Islet precursor cell (in vitro differentiated cells): ENCODE measurements around the gene CDS2.

Experiments
- DNase-seq: peaks from one replicate; pipeline ENCODE4 v3.0.0-alpha.2; 2018

Gene CDS2

DNA sequence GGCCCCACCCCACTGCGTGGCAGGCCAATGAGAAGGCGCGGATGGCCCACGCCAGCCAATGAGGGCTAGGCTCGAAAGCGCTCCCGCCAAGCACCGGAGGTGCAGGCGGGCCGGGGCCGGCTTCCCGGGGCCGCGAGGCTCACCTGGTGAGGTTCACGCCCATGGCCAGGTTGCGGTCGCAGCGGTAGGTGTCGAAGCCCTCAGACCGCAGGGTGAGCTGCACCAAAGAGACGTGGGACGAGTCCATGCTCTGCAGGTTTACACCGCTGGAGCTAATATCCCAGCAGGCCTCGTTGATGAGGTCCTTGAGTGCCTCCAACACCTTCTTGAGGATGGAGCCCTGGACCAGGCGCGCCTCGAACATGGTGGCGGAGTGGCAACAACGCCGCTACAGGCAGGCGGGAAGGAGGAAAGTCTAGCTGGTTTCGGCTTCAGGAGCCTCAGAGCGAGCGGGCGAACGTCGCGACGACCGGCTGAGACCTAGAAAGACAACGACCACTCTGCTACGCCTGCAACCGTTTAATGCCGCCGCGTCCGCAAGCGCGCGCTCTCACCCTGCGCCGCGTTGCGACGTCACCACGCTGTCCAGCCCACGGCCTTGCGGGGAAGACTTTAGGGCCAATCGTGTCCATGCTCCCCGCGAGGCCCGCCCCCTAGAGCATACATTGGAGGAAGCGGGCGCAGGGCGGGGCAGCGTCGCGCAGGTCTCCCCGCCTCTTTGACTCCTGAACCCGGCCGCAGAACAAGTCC lies 7.2 kb upstream of the CDS2 start, which contains the start of gene PCNA:
Gene PCNA, minus strand, starts transcription at position 524 of the 750 bp plus-strand sequence. Its CDS starts 160 bp downstream, at position 364.
- DNase-seq, result peak; percentile 99

DNA sequence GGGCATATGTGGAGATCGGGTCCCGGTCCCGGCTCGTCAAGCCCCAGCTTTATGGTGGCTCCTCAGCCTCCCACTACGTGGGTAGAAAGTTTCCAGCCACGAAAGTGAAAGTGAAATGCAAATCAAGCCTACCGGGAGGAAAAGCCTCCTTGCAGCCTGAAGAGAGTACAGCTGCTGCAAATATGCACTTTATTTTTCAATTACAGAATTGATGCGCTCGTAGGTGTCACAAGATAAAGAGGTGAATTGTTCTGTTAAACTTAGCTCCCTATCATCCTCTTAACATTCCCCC lies 6.7 kb upstream of the CDS2 start:
- no peak for DNase-seq

DNA sequence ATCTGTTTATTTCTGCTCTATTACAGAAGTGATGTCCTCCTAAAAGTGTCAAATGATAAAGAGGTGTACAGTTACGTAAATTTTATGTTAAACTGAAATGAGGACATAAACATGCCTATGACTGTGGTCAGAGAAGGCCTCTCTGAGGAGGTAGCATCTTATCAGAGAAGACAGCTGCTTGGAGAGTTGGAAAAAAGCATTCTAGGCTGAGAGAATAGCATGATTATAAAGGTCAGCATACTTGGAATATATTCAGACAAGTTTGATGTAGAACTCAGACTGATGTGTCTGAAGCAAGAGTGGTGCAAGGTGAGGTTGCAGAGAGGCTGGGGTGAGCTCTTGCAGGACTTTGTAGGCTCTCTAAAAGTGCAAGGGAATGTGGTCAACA lies 3.9 kb upstream of the CDS2 start:
- no peak for DNase-seq

DNA sequence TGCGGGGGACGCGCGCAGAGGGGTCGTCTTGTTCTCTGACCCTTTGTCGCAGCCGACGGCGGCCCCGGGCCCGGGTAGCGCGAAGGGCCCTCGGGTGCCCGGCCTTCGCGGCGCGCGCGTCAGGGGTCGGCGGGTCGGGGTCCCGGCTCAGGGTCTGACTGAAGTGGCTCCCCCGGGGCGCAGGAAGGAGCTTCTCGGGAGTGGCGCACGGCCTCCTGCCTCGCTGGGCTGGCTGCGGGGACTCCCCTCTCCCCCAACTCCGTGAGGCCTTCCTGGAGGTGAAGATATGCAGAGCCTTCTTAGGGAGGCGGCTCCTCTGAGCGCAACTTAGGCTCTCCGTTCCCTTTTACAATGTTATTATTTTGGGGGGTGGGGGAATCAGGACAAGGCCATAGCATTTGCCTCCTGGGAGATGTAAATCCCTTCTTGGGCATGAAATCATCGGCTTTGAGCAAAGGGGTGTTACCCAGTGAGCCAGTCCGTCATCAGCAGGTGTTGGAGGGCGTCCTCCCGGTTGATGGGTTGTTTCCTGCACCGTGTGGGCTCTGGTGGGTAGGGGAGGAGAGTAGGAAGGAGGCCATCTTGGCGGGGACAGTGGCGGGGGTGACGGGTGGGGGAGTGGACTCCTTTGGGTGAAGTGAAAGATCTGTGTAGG lies 523 bp downstream of the CDS2 start:
- peak; percentile 74 for DNase-seq

DNA sequence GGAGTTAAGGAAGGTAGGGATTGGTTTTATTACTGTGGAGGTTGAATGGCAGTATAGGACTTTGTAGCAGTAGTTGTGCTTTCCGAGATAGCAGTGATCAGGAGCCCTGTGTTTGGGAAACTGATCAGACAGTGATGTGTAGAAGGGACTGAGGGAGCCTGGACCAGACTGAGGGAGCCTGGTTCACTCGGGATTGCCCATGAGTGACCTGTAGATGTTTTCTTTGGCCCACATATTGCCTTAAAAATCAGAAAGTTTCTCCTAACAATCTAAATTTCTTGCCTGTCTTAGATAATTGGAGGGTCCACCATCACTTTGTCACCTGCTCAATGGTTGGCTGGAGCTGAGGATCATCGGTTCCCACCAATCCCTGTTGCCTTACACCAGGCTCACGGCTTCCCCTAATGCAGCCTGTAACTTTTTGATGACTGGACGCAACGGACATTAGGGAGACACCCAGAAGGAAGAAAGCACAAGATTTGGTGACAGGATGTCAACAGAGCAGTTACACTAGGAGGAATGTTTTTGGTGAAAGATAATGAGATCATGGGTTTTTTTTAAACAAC lies 1.1 kb downstream of the CDS2 start:
- no peak for DNase-seq

DNA sequence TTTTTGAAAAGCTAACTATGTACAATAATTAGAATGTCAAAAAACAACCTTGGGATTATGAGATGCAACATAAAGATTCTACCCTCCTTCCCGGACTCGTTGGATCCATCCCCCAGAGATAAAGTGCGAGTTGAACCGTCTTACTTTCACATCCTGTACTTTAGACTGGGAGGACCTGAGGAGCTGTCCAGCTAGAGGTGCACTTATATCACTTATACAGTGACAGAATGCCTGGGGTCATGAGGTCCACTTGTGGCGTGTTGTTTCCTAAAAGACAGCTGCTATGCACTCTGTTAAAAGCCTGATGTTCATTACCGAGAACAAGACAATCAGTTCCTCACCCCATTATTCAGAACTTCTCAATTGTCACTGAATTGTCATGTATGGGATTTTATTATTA lies 2.1 kb downstream of the CDS2 start:
- DNase-seq, result no peak

DNA sequence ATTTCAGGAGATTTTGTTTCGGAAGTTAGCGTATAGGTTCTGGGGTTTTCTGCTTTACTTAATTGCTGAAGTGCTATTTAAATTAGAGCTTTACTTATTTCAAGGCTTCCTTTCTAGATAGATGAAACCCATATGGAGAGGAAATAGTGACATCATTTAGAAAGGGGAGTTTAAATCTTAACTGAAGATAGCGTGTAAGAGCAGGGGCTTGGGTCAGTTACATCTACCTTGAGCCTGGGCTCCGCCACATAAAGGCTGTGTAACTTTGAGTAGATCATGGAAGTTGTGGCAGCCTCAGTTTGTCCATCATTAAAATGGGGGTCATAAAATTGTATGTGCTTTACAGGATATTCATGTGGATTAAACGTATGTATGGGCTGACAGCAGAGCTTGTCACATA lies 4.7 kb downstream of the CDS2 start:
- no peak for DNase-seq

DNA sequence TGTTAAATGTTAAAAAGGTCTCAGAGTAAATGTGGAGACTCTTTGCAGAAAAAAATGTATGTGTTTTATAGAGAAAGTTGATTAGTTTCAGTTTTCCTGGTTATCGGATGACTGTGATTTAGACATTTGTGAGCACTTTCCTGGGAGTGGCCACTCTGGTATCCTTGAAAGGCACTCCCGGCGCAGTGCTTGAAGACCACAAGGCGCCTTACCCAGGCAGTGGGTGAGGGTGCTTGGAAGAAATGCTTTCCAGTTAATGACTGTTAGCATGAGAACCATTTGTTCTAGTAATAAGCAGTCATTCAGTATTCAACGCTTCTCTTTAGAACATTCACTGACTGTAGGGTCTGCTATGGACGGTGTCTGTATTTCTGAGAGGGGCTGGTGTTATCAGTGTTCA lies 7.2 kb downstream of the CDS2 start:
- DNase-seq, result no peak

DNA sequence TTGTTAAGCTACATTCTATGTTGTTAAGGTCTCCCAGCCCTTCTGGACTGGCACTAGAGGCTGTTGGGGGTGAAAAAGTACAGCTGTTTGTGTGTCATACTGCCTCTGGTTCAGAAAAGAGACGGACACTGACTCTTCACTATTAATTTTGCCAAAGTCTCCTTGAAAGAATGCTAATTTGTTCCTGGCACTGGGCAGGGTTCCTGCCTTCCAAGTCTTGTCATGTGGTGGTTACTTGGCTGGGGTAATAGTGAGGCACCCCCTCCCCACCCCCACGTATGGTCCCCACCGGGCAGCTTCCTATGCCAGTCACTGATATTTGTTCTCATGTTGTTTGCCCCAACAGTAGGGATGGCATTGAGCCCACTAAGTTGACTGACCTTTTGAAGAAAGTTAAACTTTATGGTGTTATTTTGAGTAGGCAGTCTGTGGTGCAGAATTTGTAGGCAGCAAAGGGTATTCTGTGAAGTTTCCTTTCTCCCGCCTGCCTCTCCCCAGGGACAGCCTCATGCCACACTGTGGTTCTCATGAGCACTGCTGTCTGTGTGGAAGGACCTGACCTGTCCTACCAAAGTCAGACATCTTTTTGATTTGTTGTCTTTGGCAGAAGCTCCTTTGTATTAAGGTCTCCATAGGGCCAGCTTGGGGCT lies 8.7 kb downstream of the CDS2 start:
- DNase-seq, result no peak

DNA sequence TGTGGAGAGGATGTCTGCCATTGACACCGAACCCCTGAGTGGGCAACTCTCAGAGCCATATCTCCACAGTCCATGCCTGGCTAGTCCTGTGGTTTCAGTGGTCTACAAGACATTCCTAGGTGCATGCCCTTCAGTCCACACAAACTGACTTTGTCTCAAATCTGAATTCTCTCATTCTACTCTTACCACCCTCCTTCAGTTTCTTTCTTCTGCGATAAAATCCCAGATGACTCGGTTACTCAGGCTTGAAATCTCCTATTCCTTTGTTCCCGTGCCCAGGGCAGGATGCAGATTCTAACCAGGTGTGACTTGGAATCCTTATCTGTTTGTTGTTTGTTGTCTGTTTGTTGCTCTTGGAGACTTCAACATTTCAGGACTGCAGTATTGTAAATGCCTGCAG lies 9.3 kb downstream of the CDS2 start:
- peak; percentile 59 for DNase-seq

DNA sequence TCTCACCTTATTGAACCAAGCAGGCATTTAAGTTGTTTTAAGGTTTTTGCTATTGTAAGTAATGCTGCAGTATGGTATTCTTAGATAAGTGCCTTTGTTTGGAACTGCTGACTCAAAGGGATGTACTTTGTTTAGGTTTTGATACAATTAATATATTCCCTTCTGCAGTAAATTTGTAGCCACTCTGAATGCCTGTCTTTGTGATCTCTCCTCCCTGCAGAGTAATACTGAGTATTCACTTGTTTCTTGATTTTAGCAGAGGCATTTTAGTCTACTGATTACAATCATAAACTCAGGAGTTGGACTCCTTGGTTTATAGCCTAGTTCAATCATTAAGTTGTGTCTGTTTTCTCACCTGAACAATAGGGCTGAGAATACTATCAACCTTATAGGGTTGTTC lies 13.4 kb downstream of the CDS2 start:
- DNase-seq, result no peak

DNA sequence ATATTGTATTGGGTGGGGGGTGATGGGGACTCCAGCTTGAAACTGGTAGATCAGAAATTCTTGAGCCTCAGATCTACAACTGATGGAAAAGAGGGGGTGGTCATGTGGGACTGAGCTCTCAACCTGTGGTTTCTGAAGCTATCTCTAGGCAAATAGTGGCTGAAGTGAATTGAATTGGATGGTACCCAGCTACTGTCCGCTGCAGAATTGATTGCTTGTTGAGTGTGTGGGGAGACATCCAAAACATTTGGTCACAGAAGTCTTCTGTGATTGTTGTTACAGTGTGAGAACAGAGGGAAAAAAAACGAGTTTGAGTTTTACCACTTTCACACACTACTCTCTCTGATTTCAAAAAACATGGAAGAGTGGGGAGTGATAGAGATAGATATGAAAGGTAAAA lies 14.8 kb downstream of the CDS2 start:
- no peak for DNase-seq

DNA sequence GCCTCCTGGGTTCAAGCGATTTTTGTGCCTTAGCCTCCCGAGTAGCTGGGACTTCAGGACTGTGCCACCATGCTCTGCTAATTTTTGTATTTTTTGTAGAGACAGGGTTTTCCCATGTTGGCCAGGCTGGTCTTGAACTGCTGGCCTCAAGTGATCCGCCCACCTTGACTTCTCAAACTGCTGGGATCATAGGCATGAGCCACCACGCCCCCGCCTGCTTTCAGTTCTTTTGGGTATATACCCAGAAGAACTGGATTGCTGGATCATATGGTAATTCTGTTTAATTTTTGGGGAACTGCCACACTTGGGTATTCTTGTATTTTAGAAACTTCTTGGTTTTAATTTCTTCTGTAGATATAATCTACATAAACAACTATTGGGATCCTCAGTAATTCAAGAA lies 17.0 kb downstream of the CDS2 start:
- no peak for DNase-seq

DNA sequence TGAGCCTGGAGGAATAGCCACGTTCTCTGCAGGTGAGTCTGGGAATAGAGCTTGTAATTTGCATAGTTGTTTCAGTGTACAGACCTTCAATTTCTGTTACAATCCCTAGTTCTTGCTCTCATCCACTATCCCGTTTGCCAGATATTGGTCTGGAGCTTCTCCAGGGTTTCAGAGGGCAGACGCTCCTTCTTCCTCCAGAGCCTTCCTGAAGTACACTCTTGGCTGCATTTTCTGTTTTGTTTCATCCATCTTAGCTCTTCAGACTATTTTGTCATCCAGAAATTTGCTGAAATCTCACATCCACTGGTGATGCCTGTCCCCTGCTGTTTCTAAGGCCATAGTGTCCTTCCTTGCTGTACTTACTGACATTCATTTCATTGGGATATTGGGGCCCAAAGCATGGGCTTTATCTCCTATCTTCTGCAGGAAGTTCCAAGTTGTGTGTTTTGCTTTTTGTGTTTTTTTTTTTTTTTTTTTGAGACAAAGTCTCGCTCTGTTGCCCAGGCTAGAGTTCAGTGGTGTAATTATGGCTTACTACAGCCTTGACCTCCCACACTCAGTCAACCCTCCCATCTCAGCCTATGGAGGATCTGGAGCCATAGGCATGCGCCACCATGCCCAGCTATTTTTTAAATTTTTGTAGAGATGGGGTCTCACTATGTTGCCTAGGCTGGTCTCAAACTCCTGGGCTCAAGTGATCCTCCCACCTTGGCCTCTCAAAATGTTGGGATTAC lies 18.7 kb downstream of the CDS2 start:
- no peak for DNase-seq

DNA sequence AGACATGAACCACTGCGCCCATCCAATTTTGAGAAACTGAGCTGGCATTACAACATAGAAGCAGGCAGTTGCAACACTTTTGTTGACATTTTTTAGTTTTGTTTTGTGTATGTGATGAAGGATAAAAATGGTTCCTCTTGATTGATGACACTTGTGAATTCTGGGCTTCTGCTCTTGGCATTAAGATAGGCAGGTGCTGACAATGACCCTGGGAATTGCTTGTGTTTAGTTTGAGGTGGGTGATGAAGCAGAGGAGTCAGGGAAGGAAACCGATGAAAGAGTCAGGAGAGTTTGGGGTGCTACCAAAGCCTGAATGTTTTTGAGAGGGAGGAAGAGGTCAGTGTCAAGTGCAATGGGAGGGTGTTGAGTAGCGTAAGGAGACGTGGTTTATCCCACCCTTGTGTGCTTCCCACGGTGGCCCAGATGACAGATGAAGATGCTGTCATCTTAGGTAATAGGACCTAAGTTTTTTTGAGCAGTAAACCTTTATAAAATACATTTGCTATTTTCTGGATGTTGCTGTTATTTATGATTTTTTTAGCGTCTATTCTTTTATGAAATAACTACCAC lies 19.4 kb downstream of the CDS2 start:
- no peak for DNase-seq

DNA sequence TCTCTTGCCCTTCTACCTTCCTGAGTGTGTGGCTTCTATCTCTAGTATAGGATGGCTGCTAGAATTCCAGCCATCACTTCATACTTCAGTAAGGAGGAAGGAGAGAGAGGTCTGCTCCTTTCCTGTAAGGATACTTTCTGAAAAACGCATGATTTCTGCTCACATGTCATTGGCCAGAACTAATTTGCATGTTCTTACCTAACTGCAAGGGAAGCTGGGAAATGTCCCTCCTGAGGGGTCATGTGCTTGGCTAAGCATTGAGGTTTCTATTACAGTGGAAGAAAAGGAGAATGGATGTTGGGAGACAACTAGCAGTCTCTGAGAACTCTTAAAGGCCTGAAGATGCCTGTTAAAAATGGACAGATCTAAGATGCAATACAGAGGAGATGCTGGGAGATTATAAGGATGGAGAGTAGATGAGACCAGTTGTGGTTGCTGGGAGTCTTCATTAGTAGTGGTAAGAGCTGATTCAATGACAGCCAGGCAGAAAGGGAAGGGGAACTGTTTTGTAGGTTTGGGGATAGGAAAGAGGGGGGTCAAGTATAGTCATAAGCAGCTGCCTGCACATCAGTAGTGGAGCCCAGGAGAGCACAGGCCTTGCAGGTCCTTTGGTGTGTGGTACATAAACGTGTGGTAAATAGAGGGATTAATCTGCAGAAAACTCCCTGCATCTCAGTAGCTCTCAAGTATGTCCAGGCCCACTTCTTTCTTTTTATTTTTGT lies 20.2 kb downstream of the CDS2 start:
- DNase-seq, result no peak

DNA sequence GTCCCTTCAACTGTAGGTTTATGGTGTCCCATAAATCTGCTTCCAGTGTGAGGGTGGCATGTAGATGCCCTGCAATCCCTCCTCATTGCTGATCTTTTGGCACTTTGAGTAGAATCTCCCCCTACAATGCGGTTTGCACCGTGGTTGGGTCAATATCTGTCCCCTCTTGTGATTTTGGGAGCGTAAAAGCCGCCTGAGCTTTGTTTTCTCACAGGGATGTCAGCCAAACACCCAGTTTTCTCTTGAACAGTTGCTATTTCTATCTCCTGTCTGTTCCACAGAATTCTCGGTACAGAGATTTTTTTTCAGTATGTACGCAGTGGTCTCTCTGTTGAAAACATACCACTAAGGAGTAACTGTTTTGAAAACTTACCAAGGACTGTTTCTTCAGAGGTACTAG lies 21.8 kb downstream of the CDS2 start:
- DNase-seq, result no peak

DNA sequence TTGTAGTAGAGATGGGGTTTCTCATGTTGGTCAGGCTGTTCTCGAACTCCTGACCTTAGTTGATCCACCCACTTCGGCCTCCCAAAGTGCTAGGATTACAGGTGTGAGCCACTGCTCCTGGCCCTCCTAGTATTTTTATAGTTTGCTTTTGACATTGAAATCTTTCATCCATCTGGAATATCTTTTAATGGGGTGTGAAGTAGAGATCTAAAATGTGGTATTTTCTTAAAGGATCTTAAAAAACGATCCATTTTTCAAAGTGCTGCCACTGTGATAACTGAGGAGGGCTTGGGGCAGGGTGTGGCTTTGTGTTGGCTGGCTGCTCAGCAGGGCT lies 23.1 kb downstream of the CDS2 start:
- no peak for DNase-seq

DNA sequence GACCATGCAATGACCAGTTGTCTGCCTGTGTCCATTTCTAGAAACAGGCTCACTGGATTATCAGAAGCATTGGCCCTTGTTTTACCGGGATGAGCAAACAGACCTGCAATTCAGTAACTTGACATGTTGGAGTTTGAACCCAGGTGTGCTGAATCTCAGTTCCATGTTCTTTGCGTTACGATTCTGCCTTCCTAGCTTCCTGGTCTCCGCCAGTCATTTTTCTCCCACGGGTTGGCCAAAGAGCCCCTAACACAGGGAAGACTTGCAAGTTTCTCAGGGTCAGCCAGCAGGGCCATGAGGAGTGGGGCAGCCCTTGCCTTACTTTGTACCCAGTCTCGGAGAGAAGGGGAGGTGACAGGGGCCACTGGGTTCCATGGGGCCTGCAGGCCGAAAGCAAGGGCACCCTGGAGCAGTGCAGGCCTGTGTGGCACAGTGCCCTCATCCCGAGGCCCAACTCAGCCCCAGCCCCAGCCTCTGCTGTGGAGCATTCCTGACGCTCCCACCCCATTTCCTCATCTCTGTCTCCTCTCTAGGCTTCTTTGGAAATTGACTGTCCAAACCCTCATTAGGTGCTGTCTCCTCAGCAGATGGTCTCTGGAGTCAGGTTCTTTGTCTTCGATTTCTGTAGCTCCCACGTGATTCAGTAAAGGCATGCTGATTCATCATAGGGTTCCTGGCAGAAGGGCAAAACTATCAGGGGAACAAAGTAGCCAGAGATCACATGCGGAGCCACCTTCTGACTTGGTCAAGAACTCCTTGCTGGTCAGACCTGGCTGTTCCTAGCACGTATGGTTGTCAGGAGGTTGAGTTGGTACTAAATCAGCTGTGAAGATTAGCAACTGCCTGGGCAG lies 23.6 kb downstream of the CDS2 start:
- DNase-seq, result peak; percentile 36

DNA sequence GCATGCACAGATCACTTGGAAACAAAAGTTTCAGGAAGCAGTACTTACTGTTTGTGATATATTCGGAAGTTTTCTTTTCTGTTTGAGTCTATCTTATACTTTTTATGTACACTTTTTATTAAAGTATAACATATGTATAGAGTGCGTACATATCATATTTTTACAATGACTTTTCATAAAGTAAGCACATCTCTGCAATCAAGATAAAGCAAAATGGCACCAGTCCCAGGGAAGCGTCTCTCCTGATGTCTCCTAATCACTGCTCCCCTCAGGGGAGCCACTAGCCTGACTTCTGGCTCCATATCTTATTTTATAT lies 26.3 kb downstream of the CDS2 start:
- peak; percentile 7 for DNase-seq
